Activated naive CD4-positive, alpha-beta T cell treated with anti-CD3 and anti-CD28 coated beads for 36 hours (primary cell): ENCODE data around the gene MRPS18C. TPM values are rescaled to one million over a fixed set of nuclear protein-coding genes. Genes with fewer than 3 reads are reported as not detected.
"Not testable (repeated sequence)": the region's sequence is repeated elsewhere in the genome, so short reads cannot be mapped to it uniquely, and the experiment has no call there.

ENCODE experiments used
- CTCF ChIA-PET: fragments of 350-600 bp; sonication (Branson Sonifier 250); formaldehyde crosslinking; loops from one replicate; lab custom pipeline; 2021; ENCODE audit warnings: antibody characterized with exemption; lab: Charles Lee
- DNase-seq: peaks from one replicate; pipeline ENCODE4 v3.0.0-alpha.2; 2020
- H3K27ac Mint-ChIP-seq: one replicate; pipeline ENCODE4 v1.8.0; 2021; ENCODE audit warnings: mild to moderate bottlenecking, mixed read lengths
- H3K27me3 Mint-ChIP-seq: one replicate; pipeline ENCODE4 v1.8.0; 2021; ENCODE audit warnings: low read depth, mixed read lengths
- H3K36me3 Mint-ChIP-seq: one replicate; pipeline ENCODE4 v1.8.0; 2021; ENCODE audit warnings: low read depth, mixed read lengths
- H3K4me1 Mint-ChIP-seq: one replicate; pipeline ENCODE4 v1.8.0; 2021; ENCODE audit warnings: low read depth, mixed read lengths
- H3K4me3 Mint-ChIP-seq: one replicate; pipeline ENCODE4 v1.8.0; 2021; ENCODE audit warnings: mild to moderate bottlenecking, moderate library complexity, mixed read lengths
- H3K9me3 Mint-ChIP-seq: one replicate; pipeline ENCODE4 v1.8.0; 2021; ENCODE audit warnings: mixed read lengths
- intact Hi-C: fragments of 100-400 bp; cut with micrococcal nuclease; formaldehyde crosslinking; loops from one replicate; pipeline ENCODE4 v1.15.1; 2023
- total RNA-seq, 2 experiments: library from RNA; stranded (reverse); gene quantifications; one replicate each; pipeline ENCODE4 v1.2.3, GENCODE V29; 2021

The MRPS18C gene
- total RNA-seq, 2 experiments from 2014 or later, result 67.2 to 69.9 TPM

GRCh38 chr4:83456184-83456501 lies 285 bp downstream of the MRPS18C start:
- DNase-seq, result no peak
- Mint-ChIP-seq H3K27ac (peak overlapping the region; percentile 100), H3K4me1 (peaks cover 42% of the 10 kb centered on the region), H3K36me3 (peaks cover 41% of the 10 kb centered on the region), H3K4me3 (peak overlapping the region; percentile 100), H3K27me3 (no peaks in the 10 kb centered on the region), H3K9me3 (no peaks in the 10 kb centered on the region)
- intact Hi-C loops, result no loop called here
- CTCF ChIA-PET, result interaction anchor here (1.7 to 2.6 kb wide), 2 partner anchors 99 to 173 kb away, joined by 5 to 15 read pairs; partner anchors contain the start of gene COQ2

- CTCF ChIA-PET, result no interaction called here
- peaks cover 6% of the 10 kb centered on the region for H3K4me1 Mint-ChIP-seq
Observed at GRCh38 chr4:83473423-83473822, 17.6 kb downstream of the MRPS18C start.

GRCh38 chr4:83473966-83474365 lies 18.1 kb downstream of the MRPS18C start:
- Mint-ChIP-seq H3K27me3 (no peaks in the 10 kb centered on the region), H3K36me3 (peaks cover 17% of the 10 kb centered on the region), H3K4me1 (peaks cover 6% of the 10 kb centered on the region), H3K9me3 (no peaks in the 10 kb centered on the region), H3K4me3 (no peak overlapping the region), H3K27ac (no peak overlapping the region)
- DNase-seq, result no peak
- intact Hi-C loops, result no loop called here
- CTCF ChIA-PET, result interaction anchor here (0.6 kb wide), 1 partner anchor 368 kb away, joined by 4 read pairs; no protein-coding TSS in a partner anchor

More at GRCh38 chr4:83473423-83473822, 17.6 kb downstream of the MRPS18C start:
- H3K27me3 Mint-ChIP-seq, result no peaks in the 10 kb centered on the region
- no peak overlapping the region for H3K27ac Mint-ChIP-seq
- H3K36me3 Mint-ChIP-seq, result peaks cover 18% of the 10 kb centered on the region
- intact Hi-C loops, result no loop called here
- no peak for DNase-seq
- H3K4me3 Mint-ChIP-seq, result no peak overlapping the region
- no peaks in the 10 kb centered on the region for H3K9me3 Mint-ChIP-seq

- Mint-ChIP-seq H3K4me3 (peak within 1 kb of the TSS; percentile 99), H3K9me3 (no peaks in the 10 kb centered on the region), H3K36me3 (peaks cover 4% of the 10 kb centered on the region), H3K27me3 (no peaks in the 10 kb centered on the region), H3K27ac (peak within 1 kb of the TSS; percentile 91), H3K4me1 (peaks cover 19% of the 10 kb centered on the region)
- DNase-seq, result peak; percentile 92
- intact Hi-C loops, result loop anchor here (1.0 to 10.0 kb wide), 10 partner anchors 20 to 1200 kb away; partner anchors contain the start of genes COPS4, COQ2, GPAT3 and HELQ
- CTCF ChIA-PET, result interaction anchor here (0.6 to 1.3 kb wide), 3 partner anchors 13 to 203 kb away, joined by 3 to 4 read pairs (median 3); no protein-coding TSS in a partner anchor
Observed at GRCh38 chr4:83484500-83485461, 28.9 kb downstream of the MRPS18C start, which contains the start of gene ABRAXAS1. ABRAXAS1 (minus strand) TSS chr4:83485100; CDS start chr4:83485072, 28 bp downstream.

GRCh38 chr4:83486457-83487129 lies 30.7 kb downstream of the MRPS18C start:
- Mint-ChIP-seq H3K9me3 (no peaks in the 10 kb centered on the region), H3K27ac (no peak overlapping the region), H3K36me3 (no peaks in the 10 kb centered on the region), H3K27me3 (no peaks in the 10 kb centered on the region), H3K4me1 (peaks cover 16% of the 10 kb centered on the region), H3K4me3 (no peak overlapping the region)
- no peak for DNase-seq
- CTCF ChIA-PET, result interaction anchor here (0.6 to 1.0 kb wide), 2 partner anchors 158 to 159 kb away, joined by 3 read pairs; no protein-coding TSS in a partner anchor
- intact Hi-C loops, result loop anchor here (10.0 kb wide), 1 partner anchor 1202 kb away; no protein-coding TSS in a partner anchor

GRCh38 chr4:83489711-83490326 lies 34.0 kb downstream of the MRPS18C start:
- no peaks in the 10 kb centered on the region for H3K9me3 Mint-ChIP-seq
- no peak overlapping the region for H3K27ac Mint-ChIP-seq
- DNase-seq, result no peak
- intact Hi-C loops, result loop anchor here (10.0 kb wide), 1 partner anchor 1205 kb away; no protein-coding TSS in a partner anchor
- peaks cover 2% of the 10 kb centered on the region for H3K4me1 Mint-ChIP-seq
- CTCF ChIA-PET, result interaction anchor here (0.6 to 3.5 kb wide), 6 partner anchors 9 to 277 kb away, joined by 3 to 35 read pairs (median 6); no protein-coding TSS in a partner anchor
- no peaks in the 10 kb centered on the region for H3K36me3 Mint-ChIP-seq
- H3K4me3 Mint-ChIP-seq, result no peak overlapping the region
- H3K27me3 Mint-ChIP-seq, result no peaks in the 10 kb centered on the region

- CTCF ChIA-PET, result interaction anchor here (0.6 to 3.5 kb wide), 8 partner anchors 18 to 386 kb away, joined by 3 to 35 read pairs (median 4); no protein-coding TSS in a partner anchor
- peaks cover 2% of the 10 kb centered on the region for H3K4me1 Mint-ChIP-seq
- H3K36me3 Mint-ChIP-seq, result no peaks in the 10 kb centered on the region
- H3K27me3 Mint-ChIP-seq, result no peaks in the 10 kb centered on the region
- no peak overlapping the region for H3K4me3 Mint-ChIP-seq
- no peaks in the 10 kb centered on the region for H3K9me3 Mint-ChIP-seq
- DNase-seq, result peak; percentile 16
- no peak overlapping the region for H3K27ac Mint-ChIP-seq
- intact Hi-C loops, result loop anchor here (1.0 kb wide), 1 partner anchor 149 kb away; no protein-coding TSS in a partner anchor
Observed at GRCh38 chr4:83490876-83491450, 35.1 kb downstream of the MRPS18C start.

- H3K27ac Mint-ChIP-seq, DNase-seq, H3K4me1 Mint-ChIP-seq, intact Hi-C loops, H3K27me3 Mint-ChIP-seq, H3K4me3 Mint-ChIP-seq, H3K36me3 Mint-ChIP-seq, H3K9me3 Mint-ChIP-seq: not testable (repeated sequence)
- CTCF ChIA-PET, result interaction anchor here (0.6 to 2.0 kb wide), 4 partner anchors 13 to 145 kb away, joined by 3 to 7 read pairs (median 4); no protein-coding TSS in a partner anchor
Observed at GRCh38 chr4:83496085-83496917, 40.4 kb downstream of the MRPS18C start.

GRCh38 chr4:83498187-83498586 lies 42.3 kb downstream of the MRPS18C start:
- intact Hi-C loops, result no loop called here
- H3K4me3 Mint-ChIP-seq, result no peak overlapping the region
- CTCF ChIA-PET, result interaction anchor here (1.1 to 1.2 kb wide), 3 partner anchors 9 to 142 kb away, joined by 4 to 9 read pairs (median 5); partner anchors contain the start of gene ABRAXAS1

GRCh38 chr4:83501671-83502070 lies 45.8 kb downstream of the MRPS18C start:
- H3K27me3 Mint-ChIP-seq, DNase-seq, CTCF ChIA-PET, intact Hi-C loops, H3K4me3 Mint-ChIP-seq, H3K9me3 Mint-ChIP-seq, H3K36me3 Mint-ChIP-seq, H3K27ac Mint-ChIP-seq: not testable (repeated sequence)
- H3K4me1 Mint-ChIP-seq, result peaks cover 14% of the 10 kb centered on the region

More at GRCh38 chr4:83498187-83498586, 42.3 kb downstream of the MRPS18C start:
- DNase-seq, result no peak
- no peaks in the 10 kb centered on the region for H3K4me1 Mint-ChIP-seq
- no peak overlapping the region for H3K27ac Mint-ChIP-seq
- no peaks in the 10 kb centered on the region for H3K36me3 Mint-ChIP-seq
- H3K27me3 Mint-ChIP-seq, result no peaks in the 10 kb centered on the region
- no peaks in the 10 kb centered on the region for H3K9me3 Mint-ChIP-seq
